Measurements from ENCODE around the gene MAG. TPM values are rescaled to one million over a fixed set of nuclear protein-coding genes. Genes with fewer than 3 reads are reported as not detected.
A peak's percentile ranks its signal among the peaks of the same experiment; 100 is the strongest.

The MAG gene
- total and polyA plus RNA-seq, 2 donors (not counting 1 experiment from before 2014, with no cell fraction given), result 0.50 TPM; not detected in 1

DNA sequence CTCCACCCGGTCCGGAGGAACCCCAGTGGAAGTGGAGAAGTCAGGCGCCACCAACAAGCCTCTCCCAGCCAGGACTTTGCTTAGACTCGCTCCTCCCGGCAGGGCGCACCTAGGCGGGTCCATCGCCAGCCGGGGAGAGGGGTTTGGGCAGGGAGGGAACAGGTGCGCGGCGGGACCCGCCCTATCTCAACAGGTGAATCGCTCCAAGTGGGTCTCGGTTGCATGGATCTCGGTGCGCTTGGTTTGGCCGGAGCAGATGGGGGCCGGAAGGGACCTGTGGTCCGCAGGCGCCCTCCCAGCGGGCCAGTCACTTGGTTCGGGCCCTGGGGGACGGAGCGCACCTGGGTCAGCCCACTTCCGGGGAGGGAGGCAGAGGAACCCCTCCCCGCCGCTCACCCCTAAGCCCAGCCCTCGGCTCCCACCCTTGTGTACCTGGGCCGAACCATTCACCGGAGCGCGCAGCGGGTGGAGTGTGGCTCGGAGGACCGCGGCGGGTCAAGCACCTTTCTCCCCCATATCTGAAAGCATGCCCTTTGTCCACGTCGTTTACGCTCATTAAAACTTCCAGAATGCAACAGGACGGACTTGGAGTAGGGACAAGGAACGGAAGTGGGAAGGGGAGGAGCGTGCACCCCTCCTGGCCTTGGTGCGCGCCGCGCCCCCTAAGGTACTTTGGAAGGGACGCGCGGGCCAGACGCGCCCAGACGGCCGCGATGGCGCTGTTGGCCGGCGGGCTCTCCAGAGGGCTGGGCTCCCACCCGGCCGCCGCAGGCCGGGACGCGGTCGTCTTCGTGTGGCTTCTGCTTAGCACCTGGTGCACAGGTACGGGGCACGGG, 43.4 kb upstream of the MAG start, which contains the start of gene LSR:
TSS of gene LSR (plus strand) at position 693 of the 836 bp plus-strand sequence. CDS start at position 714, 21 bp downstream.
- Histone ChIP-seq H4K20me1 (ENCODE audit: control insufficient read depth, extremely low read depth, insufficient read depth, low read length) (no peaks in the 10 kb centered on the region), H3K27me3 (ENCODE audit: control insufficient read depth, insufficient read depth, low read length) (peaks cover 23% of the 10 kb centered on the region), H3K9me3 (ENCODE audit: control insufficient read depth, insufficient read depth, low read depth, low read length) (no peaks in the 10 kb centered on the region), H2AFZ (ENCODE audit: low read length) (no peak within 1 kb of the TSS), H3K79me2 (ENCODE audit: control insufficient read depth, insufficient read depth, low read length) (no peaks in the 10 kb centered on the region), H3K9ac (ENCODE audit: insufficient read depth, low read length) (no peak within 1 kb of the TSS), H3K36me3 (ENCODE audit: control insufficient read depth, insufficient read depth, low read length) (no peaks in the 10 kb centered on the region), H3K4me2 (ENCODE audit: extremely low read depth, insufficient read depth, low read length) (no peak within 1 kb of the TSS), H3K27ac (ENCODE audit: insufficient read depth, low read length) (no peak within 1 kb of the TSS), H3K4me1 (ENCODE audit: control insufficient read depth, extremely low read depth, insufficient read depth, low read length) (no peaks in the 10 kb centered on the region), H3K4me3 (replicated peaks in 1 of 4; ENCODE audit: control extremely low read depth in 1 of 4, insufficient read depth in 1 of 4, low read depth in 3 of 4, low read length in 4 of 4) (no peak within 1 kb of the TSS)
- DNase-seq (ENCODE audit: low read depth in 2 of 2), result no peak
- TF ChIP-seq, protein P1, sequence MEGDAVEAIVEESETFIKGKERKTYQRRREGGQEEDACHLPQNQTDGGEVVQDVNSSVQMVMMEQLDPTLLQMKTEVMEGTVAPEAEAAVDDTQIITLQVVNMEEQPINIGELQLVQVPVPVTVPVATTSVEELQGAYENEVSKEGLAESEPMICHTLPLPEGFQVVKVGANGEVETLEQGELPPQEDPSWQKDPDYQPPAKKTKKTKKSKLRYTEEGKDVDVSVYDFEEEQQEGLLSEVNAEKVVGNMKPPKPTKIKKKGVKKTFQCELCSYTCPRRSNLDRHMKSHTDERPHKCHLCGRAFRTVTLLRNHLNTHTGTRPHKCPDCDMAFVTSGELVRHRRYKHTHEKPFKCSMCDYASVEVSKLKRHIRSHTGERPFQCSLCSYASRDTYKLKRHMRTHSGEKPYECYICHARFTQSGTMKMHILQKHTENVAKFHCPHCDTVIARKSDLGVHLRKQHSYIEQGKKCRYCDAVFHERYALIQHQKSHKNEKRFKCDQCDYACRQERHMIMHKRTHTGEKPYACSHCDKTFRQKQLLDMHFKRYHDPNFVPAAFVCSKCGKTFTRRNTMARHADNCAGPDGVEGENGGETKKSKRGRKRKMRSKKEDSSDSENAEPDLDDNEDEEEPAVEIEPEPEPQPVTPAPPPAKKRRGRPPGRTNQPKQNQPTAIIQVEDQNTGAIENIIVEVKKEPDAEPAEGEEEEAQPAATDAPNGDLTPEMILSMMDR (conservative IDR thresholded peaks at IDR 0.05 in 1 of 2, IDR thresholded peaks at IDR 0.05 in 1 of 2; ENCODE audit: low read depth in 1 of 2, low read length in 2 of 2), result no peak
- TF ChIP-seq EZH2 (IDR thresholded peaks at IDR 0.05; ENCODE audit: low read length, missing control alignments), result peak; percentile 70

DNA sequence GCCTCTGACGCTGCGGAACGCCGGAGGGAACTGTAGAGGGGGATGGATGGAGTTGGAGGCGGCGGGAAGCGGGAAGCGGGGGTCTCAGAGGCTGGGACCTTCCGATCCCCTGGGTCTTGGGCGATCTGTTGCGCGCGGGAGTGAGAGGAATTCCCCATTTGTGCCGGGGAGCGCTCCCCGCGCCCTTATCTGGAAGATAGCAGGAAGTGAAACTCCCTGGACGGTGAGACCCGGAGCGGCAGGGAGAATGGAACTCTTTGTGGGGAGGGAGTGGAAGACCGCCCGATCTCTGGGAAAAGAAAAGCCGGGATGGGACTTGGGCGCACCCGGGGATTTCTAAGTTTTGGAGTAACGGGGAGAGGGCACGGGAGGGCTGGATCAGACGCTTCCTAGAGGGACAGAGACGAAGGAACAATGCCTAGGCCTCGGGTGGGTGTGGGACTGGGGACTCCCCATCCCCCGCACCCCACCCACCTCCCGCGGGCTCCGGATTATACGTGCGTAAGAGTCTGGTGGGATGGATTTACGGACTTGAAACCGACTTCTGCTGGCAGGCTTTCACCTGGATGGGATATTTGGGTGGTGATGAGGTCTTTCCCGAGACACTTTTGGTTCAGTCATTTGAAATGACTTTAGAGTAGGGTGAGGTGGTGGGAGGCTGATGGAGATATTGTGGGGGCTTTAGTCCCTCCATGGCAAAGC, 42.7 kb upstream of the MAG start:
- Histone ChIP-seq H2AFZ (ENCODE audit: low read length) (no peak overlapping the region), H3K27me3 (ENCODE audit: control insufficient read depth, insufficient read depth, low read length) (peaks cover 23% of the 10 kb centered on the region), H3K4me1 (ENCODE audit: control insufficient read depth, extremely low read depth, insufficient read depth, low read length) (no peaks in the 10 kb centered on the region), H3K9ac (ENCODE audit: insufficient read depth, low read length) (no peak overlapping the region), H3K4me3 (replicated peaks in 1 of 4; ENCODE audit: control extremely low read depth in 1 of 4, insufficient read depth in 1 of 4, low read depth in 3 of 4, low read length in 4 of 4) (no peak overlapping the region), H3K79me2 (ENCODE audit: control insufficient read depth, insufficient read depth, low read length) (no peaks in the 10 kb centered on the region), H4K20me1 (ENCODE audit: control insufficient read depth, extremely low read depth, insufficient read depth, low read length) (no peaks in the 10 kb centered on the region), H3K4me2 (ENCODE audit: extremely low read depth, insufficient read depth, low read length) (no peak overlapping the region), H3K36me3 (ENCODE audit: control insufficient read depth, insufficient read depth, low read length) (no peaks in the 10 kb centered on the region), H3K27ac (ENCODE audit: insufficient read depth, low read length) (no peak overlapping the region), H3K9me3 (ENCODE audit: control insufficient read depth, insufficient read depth, low read depth, low read length) (no peaks in the 10 kb centered on the region)
- DNase-seq (ENCODE audit: low read depth in 2 of 2), result no peak
- no peak for TF ChIP-seq EZH2 (IDR thresholded peaks at IDR 0.05; ENCODE audit: low read length, missing control alignments)
- TF ChIP-seq, protein P1 (conservative IDR thresholded peaks at IDR 0.05 in 1 of 2, IDR thresholded peaks at IDR 0.05 in 1 of 2; ENCODE audit: low read depth in 1 of 2, low read length in 2 of 2), result no peak

All from fibroblast of lung (primary cell).